GM12891 (cell line): Measurements from ENCODE around the gene CSH2.

Experiments used
- POLR2A ChIP-seq: IDR thresholded peaks from 2 replicates; pipeline ENCODE4 v1.6.1; 2011; ENCODE audit warnings: low read depth, low read length, control low read depth
- POLR2AphosphoS5 ChIP-seq: IDR thresholded peaks from 2 replicates; pipeline ENCODE4 v1.6.1; 2011; ENCODE audit warnings: low read depth, low read length, control low read depth
- TAF1 ChIP-seq: IDR thresholded peaks from 2 replicates; pipeline ENCODE4 v1.6.1; 2011; ENCODE audit warnings: low read depth, low read length, control low read depth

DNA sequence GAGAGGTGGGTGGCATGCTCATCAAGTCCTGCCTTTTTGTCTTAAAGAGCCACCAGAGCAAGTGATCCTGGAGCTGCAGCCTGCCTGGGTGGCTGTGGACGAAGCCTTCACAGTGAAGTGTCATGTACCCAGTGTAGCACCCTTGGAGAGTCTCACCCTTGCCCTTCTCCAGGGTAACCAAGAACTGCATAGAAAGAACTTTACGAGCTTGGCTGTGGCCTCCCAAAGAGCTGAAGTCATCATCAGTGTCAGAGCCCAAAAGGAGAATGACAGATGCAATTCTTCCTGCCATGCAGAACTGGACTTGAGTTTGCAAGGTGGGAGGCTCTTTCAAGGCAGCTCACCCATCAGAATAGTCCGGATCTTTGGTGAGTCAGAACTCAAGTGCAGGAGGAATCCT lies 14.2 kb downstream of the CSH2 start:
- TF ChIP-seq TAF1, result no peak
- TF ChIP-seq POLR2A, result no peak
- TF ChIP-seq POLR2AphosphoS5, result no peak
